NCI-H2029 treated with DMSO at 0.1 percent for 48 hours (cell line): Measurements from ENCODE around the gene XBP1.
"Not testable (repeated sequence)": the region's sequence is repeated elsewhere in the genome, so short reads cannot be mapped to it uniquely, and the experiment has no call there.

ENCODE experiments used
- DNase-seq: peaks from one replicate; lab custom pipeline; 2025; lab: John Stamatoyannopoulos, UW

The XBP1 gene

DNA sequence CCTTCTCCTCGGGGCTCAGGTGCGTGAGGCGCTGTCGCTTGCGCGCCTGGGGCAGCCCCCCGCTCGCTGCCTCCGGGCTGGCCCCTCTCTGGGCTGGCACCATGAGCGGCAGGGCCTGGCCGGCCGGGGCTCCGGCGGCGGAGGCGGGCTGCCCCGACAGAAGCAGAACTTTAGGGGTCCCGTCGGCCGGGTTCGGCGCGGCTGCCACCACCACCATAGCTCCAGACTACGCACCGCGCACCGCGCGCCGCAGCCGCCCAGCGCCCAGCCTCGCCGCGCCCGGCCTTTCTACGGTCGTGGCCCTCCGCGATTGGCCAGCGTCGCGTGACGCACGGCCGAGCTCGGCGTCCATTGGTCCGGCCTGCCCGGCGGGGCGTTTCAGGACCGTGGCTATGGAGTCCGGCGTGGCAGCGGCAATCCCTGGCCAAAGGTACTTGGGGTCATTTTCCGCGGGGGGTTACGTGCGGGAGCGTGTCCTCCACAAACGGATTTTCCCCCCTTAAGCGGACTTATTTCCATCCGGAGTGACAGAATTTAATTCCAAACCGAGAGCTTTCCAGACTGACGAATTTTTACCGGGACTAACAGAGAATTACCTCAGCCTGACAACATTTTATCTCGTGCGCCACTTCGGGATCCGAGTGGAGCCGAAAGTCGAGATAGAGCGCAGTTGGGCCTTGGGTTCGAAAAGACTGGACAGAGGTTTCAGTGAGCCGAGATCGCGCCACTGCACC is at the start of gene XBP1:
Gene XBP1, minus strand, starts transcription at position 262 of the 734 bp plus-strand sequence.
- peak; percentile 60 for DNase-seq

DNA sequence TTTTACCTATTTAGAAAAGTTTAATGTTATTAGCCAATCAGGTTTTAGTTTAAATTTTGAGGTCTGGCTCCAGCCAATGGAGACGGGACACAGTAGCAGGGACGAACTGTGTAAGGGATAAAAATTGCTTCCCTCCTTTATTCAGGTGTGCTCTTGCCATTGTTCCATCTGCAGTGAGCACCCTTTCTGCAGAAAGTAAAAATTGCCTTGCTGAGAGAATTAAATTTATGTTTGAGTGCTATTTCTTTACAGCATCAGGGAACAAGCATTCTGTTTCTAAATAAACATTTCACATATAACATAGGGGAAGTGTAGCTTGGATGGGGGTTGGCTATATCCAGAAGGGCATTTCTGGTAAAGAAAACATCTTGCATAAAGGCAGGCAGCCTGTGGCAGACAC is 46.6 kb upstream of the XBP1 start:
- no peak for DNase-seq

DNA sequence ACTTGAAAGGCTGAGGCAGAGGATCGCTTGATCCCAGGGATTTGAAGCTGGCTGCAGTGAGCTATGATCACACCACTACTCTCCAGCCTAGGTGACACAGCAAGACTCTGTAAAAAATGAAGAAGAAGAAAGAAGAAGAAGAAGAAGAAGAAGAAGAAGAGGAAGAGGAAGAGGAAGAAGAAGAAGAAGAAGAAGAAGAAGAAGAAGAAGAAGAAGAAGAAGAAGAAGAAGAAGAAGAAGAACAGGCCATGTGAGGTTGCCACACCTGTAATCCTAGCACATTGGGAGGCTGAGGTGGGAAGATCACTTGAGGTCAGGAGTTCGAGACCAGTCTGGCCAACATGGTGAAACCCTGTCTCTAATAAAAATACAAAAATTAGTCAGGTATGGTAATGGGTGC is 43.9 kb upstream of the XBP1 start:
- DNase-seq, result not testable (repeated sequence)

DNA sequence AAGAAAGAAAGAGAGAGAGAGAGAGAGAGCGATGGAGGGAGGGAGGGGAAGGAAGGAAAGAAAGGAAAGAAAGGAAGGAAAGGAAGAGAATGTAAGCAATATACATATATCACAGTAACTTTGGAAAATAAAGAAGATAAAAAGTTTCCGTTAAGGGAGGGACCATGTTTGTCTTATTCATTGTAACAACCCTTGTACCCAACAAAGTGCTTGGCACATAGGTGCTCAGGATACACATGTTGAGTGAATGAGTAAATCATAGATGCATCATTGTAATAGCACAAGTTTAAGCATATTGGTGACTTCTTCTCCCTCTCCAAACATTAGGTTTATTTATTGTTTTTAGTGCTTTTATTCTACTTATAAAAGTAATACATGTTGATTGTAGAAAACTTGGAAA is 43.3 kb upstream of the XBP1 start:
- no peak for DNase-seq

DNA sequence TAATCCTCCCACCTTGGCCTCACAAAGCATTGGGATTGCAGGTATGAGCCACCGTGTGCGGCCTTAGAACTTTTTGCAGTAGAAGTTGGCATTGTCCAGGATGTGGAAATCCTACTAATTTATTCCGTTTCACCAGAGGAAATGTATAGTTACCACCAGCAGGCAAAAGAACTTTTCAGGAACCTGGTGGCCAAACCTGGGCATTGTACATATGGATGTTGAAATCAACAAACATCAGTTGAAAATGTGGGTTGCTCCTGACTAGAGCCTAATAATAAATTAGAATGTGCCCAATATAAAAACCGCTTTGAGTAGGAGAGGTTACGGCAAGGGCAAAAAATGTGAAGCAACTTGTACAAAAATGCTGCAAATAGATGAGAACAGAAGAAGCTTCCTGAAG is 40.7 kb upstream of the XBP1 start:
- no peak for DNase-seq

DNA sequence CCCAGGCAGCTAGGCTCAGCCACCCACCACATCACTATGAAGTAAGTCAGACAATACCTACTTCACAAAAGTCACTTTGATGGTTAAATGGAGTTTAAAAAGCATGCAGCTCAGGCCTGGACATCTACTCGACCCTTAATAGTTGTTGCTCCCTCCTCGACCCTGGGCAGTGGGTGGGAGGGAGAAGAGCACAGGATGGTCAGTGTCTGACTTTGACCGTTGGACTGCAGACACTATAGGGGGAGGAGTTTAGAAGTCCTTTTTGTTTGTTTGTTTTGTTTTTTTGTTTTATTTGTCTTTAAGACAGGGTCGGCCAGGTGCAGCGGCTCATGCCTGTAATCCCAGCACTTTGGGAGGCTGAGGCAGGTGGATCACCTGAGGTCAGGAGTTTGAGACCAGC is 38.6 kb upstream of the XBP1 start:
- no peak for DNase-seq

DNA sequence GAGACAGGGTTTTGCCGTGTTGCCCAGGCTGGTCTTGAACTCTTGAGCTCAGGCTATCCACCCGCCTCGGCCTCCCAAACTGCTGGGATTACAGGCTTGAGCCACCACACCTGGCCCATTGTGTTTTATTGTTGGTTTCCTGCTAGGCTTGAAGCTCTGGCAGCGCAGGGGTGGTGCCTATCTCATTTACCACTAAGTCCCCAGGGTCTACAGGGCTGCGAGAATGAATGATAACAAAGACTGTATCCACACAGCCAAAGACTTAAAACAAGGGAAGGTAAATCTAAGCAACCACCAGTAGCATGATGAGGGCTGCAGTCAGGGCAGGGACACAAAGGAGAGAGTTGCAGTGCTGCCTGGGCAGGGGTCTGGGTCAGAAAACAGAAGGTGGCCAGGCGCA is 37.3 kb upstream of the XBP1 start:
- DNase-seq, result no peak

DNA sequence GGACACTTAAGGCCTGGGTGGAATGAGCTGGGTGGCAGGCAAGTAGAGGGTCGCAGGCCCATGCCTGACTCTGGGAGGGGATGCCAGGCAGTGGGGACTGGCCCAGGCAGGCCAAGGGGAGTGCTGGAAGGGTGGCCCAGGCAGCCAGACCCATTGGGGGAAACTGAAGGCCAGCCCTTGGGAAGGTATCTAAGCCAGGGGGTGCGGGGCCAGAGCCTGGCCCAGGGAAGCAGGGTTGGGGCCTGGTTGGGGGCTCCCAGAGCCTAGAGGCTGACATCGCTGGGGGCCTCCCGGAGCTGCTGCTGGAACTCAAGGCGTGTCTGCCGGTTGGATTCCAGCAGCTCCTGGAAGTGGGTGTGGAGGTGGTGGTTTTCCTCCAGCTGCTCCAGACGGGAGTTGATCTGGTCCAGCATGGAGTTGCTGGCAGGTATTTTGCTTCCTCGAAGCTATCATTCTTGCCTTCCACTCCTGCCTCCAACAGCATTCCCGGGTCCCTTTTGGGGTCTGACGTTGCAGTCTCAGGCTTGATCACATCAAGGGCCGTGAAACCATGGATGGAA is 35.3 kb upstream of the XBP1 start:
- DNase-seq, result no peak

DNA sequence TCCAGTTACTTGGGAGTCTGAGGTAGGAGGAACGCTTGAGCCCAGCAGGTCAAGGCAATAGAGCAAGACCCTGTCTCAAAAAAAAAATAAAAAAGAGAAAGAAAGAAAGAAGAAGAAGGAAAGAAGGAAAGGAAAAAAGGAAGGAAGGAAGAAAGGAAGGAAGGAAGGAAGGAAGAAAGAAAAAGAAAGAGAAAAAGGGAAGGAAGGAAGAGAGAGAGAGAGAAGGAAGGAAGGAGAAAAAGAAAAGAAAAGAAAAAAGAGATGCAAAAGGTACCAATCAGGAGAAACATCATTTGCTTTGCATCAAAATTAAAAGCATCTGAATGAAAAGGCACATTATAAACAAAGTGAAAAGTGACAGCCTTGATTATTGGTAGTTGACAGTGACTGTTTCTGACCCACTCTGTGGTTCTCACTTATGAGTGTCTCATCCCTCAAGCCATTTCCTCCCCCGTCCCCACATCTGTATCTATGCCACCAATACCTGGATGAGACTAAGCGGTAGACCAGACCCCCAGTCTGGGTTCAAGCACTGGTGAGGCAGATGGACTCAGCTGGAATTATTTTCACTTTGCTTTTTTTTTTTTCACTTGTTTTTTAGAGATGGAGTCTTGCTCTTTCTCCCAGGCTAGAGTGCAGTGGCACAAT is 33.0 kb upstream of the XBP1 start:
- DNase-seq, result no peak

DNA sequence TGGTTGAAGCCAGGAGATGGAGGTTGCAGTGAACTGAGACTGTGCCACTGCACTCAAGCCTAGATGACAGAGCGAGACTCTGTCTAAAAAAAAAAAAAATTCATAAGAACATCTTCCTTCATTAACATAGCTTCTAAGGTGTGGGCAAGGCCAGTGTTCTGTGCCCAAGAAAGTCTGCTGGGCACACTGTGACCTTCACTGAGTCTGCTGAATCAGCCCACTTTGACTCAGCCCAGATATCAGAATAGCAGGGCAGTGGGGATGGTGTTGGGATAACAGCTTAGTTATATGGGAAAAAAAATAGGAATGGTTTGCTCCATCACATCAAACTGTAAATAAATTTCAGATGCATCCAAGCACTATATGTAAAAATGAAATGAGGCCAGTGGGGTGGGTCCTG is 32.4 kb upstream of the XBP1 start:
- DNase-seq, result no peak

DNA sequence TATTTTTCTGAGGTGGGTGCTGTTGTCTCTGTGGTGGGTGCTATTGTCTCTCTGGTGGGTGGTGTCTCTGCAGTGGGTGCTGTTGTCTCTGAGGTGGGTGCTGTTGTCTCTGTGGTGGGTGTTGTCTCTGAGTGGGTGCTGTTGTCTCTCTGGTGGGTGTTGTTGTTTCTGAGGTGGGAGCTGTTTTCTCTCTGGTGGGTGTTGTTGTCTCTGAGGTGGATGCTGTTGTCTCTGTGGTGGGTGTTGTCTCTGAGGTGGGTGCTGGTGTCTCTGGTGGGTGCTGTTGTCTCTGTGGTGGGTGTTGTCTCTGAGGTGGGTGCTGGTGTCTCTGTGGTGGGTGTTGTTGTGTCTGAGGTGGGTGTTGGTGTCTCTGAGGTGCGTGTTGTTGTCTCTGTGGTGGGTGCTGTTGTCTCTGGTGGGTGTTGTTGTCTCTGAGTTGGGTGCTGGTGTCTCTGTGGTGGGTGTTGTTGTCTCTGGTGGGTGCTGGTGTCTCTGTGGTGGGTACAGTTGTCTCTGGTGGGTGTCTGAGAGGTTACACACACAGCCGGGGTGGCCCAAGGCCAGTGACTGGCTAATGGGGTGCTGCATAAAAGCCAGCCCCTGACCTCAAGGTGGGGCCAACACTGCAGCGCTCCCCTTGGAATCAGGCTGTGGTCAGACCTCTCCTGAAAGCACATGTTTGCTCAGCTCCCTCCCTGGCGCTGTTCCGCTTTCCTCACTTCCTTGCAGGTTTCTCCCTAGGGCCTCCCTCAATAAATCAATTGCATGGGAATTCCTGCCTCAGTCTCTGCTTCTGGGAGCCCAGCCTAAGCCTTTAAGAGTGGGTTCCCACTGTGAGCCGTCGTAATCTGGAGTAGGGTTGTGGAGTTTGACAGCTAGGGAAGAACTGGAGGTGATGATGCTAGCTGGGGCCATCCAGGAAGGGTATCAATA is 31.0 kb upstream of the XBP1 start:
- DNase-seq, result no peak

DNA sequence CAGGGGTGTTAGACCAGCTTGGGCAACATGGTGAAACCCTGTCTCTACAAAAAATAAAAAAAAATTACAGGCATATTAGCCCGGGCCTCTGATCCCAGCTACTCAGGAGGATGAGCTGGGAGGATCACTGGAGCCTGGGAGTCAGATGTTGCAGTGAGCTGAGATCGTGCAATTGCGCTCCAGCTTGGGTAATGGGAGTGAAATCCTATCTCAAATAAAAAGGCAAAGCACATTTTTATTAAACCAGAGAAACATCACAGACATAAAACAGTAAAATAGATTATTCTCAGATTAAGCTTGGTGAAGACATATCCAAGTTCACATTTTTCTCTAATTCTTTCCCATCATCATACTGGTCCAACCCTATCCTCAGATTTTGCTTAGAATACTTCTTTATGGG is 30.1 kb upstream of the XBP1 start:
- no peak for DNase-seq

DNA sequence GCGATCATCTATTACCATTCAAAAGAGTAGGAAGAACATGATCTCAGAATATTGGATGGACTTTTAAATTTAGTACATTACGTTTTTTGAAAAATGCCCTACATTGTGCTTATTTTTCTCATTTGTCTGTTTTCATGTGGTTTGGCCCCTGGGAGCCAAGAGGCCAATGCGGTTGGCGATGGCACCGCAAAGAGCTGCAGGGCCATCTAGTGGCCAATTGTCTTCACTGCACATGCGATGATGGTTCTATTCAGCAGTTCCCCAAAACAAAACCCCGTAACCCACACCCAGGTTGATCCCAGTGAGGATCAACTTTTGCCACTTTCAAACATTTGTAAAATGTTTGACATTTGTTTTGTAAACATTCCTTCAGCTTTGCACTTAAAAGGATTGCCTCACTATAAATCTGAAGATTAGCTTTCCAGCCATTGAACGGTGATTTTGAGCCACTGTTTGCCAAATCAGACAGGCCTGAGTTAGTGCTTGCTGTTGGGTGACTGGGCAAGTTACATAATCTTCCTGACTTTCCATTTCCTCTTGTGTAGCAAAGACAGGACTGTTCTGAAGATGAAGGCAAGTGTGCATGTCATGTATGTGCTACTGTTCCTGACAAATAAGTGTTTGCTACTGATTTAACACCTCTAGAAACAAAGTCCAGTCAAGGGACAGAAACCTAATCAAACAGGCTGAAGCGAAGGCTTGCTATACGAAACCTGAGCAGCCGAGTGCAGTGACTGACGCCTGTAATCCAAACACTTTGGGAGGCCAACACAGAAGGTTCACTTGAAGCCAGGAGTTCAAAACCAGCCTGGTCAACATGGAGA is 29.2 kb upstream of the XBP1 start:
- DNase-seq, result peak; percentile 33

DNA sequence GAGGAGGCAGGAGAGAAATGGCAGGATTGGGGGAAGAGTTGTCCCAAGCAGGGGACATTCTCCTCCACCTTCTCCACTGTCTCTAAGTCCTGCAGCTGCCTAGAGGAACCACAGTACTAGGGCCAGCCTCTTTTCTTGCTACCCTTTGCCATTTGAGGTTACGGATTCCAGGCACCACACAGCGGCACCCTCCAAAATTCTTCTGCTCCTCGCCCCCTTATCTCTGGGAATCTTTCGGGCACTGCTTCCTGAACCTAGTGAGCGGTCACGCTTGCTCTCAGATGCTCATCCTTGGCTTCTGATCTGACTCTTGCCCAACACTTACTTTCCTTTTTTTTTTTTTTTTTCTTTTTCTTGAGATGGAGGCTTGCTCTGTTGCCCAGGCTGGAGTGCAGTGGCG is 26.6 kb upstream of the XBP1 start:
- DNase-seq, result no peak

DNA sequence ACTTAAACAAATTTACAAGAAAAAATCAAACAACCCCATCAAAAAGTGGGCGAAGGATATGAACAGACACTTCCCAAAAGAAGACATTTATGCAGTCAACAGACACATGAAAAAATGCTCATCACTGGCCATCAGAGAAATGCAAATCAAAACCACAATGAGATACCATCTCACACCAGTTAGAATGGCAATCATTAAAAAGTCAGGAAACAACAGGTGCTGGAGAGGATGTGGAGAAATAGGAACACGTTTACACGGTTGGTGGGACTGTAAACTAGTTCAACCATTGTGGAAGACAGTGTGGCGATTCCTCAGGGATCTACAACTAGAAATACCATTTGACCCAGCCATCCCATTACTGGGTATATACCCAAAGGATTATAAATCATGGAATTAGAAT is 26.1 kb upstream of the XBP1 start:
- not testable (repeated sequence) for DNase-seq

DNA sequence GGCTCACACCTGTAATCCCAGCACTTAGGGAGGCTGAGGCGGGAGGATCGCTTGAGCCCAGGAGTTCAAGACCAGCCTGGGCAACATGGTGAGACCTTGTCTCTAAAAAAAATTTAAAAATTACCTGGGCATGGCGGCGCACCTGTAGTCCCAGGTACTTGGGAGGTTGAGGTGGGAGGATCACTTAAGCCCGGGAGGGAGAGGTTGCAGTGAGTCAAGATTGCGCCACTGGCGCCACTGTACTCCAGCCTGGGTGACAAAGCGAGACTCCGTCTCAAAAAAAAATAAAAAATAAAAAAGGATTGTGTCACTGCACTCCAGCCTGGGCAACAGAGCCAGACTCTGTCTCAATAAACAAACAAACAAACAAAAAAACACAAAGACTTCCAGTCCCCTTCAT is 24.1 kb upstream of the XBP1 start:
- not testable (repeated sequence) for DNase-seq

DNA sequence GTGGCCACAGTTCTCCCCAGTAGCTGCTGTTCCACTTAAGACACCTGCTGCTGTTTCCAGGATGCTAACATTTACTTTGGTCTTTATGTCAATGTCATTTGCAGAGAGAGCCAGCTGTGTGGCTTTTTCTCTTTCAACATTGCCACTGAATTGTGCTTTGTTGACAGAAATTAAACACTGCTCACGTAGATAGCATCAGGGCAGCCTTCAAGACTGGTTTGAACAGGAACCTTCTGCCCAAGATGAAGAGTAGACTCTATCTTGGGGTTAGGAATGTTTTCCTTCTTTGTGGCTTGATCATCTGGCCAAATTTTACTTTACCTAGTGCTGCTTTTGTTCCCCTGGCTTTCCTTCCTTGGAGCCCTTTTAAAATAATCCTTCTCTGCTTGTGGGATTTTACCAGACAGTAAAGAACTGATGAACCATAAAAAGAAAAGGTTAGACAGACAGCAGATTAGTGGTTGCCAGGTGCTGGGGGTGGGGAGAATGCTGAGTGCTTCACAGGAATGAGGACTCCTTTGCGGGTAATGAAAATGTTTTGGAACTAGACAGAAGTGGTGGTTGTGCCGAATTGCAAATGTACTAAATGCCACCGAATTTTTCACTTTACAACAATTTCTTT is 22.7 kb upstream of the XBP1 start:
- peak; percentile 87 for DNase-seq

DNA sequence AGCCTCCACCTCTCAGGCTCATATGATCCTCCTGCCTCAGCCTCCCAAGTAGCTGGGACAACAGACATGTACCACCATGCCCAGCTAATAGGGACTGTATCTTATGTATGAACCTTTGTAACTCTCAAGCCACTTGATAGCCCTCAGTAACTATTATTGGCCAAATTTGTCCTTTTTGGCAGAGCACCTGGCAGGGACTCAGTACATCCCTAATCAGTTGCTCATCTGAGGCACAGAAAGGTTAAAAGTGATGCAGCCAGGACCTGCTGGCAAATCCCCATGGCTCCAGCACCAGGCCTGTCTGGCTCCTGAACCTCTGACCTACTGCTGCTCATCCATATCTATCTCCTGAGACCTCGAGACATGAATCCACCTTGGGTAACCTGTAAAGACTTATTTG is 21.1 kb upstream of the XBP1 start:
- DNase-seq, result no peak

DNA sequence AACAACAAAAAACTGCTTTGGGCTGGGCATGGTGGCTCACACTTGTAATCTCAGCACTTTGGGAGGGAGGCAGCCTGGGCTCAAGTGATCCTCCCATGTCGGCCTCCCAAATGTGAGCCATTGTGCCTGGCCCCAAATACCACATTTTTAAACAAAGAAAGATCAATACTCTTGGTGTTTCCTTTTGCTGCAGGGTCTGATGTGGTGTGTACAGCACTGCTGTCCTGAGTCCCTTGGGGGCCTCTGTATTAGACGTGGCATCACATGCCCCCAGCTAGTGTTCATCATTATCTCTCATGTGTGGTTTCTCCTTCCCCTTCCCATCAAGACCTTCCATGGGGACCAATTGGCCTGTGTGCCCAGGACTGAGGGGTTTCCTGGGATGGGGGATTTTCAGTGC is 20.5 kb upstream of the XBP1 start:
- DNase-seq, result no peak

DNA sequence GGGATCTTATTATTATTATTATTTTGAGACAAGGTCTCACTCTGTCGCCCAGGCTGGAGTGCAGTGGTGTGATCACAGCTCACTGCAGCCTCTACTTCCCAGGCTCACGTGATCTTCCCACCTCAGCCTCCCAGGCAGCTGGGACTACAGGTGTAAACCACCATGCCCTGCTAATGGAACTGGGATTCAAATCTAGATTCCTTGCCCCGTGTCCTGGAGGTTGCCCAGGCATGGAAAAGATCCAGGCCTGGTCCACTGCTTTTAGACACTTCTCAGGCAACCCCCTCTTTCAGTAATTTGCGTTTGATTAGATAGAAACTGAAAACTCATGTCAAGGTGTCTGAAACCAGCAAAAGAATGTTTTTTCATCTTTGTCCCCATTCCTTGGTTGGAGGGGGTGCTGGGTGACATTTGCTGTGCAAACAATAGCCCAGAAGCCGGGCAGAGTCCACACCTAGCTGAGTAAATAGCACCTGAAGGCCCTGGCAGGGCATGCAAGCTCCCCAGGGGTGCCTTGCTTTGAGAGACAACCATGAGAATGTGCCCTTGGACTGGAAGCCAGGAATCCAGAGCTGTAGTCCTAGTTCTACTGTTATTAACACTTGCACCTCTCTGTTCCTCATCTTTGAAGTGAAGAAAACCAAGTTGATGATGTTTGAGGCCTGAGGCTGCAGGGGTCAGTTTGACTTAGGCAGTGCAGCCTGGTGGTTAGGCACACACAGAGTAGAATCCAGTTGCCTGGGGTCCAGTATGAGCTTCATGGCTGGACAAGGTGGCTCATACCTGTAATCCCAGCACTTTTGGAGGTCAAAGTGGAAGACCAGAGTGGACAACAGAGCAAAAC is 19.1 kb upstream of the XBP1 start:
- DNase-seq, result no peak
